Amygdala (tissue), 56 donors: ENCODE measurements around the gene ANKS1B.

ENCODE experiments used
- DNase-seq, 56 donors: peaks; one replicate each; lab custom pipeline; 2025; lab: John Stamatoyannopoulos, UW

ANKS1B gene

DNA sequence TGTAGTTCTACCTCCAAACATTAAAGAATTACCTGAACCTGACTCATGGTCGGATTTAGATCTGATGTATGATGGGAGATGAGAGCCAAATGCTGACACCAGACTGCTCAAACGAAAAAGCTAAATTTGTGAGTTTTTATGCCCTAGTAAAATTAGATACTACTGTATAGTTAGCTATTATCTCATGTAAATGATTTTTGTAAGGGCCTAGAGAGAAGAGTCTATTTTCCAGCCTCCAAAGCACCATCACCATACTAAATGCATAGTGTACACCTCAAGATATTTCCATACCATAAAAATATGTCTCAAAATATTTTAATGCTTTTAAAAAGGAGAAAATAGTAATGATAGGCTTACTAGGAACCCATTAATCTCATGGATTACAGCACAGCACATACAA, 18.3 kb downstream of the ANKS1B start:
- no peak for DNase-seq

DNA sequence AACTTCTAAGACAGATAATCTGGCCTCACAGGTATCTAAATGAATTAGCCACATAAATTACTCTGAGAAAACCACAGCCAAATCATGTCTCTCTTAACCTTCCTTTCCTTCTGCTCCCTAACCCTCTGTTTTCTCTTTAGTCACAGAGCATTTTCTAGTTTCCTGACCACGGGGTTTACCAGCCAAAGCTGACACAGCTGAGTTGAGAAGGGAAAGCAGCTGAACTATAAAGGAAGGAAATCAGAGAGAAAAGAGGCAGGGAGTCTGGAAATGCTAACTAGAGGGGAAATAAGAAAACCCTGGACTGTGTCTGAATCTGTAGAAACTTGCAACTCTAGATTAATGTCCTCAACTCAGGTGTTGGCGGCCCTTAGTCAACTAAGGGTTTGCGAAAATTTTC, 24.4 kb downstream of the ANKS1B start:
- DNase-seq, result no peak

DNA sequence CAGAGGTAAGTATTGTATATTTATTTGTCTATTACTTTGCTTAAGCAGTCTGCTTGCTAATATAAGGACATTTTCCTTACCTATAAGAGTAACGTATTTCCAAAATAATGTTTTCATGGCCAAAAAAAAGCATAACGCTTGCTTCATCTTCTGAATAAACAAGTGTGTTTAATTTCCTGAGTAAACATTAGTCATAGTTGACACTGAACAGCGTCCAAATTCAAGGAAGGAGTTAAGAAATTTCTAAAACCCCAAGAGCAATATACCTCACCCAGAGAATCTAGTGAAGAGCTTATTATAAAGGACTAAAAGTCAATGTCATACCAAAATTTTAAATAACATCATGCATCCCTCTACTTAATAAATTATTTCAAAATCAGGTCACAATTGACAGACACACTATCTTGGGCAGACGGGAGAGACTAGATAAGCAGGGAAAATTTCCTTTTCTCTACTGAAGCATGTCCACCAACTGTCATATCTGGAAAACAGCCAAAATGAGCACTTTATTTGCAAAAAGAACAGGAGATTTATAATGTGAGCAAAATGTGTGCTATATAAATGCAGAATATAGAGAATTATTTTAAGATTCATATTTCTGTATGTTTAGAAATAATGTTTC, 25.1 kb downstream of the ANKS1B start:
- DNase-seq, result no peak

GRCh38 chr12:99957866-99958466, 26.8 kb downstream of the ANKS1B start:
- no peak for DNase-seq

DNA sequence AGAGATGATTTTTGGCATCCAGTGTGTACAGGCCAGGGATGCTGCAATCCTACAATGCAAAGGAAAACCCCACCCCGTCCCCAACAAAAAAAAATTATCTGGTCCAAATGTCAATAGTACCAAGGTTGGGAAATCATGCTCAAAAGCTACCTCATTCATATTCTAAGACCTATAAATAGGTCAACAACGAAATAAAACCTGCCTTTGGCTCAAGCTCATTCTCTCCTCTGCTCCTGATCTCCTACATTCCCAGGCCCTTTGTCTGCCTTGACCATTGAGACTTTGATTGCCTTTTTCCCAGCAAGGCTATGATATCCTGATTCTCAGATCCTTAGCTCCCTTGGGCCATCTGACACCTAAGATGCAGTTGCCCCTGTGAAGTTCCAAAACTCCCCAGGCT, 30.0 kb downstream of the ANKS1B start:
- no peak for DNase-seq

- DNase-seq, result peak in 5 of 56 donors; percentile 2 to 20 (median 4)
These were observed 36.4 kb downstream of the ANKS1B start for GRCh38 chr12:99948370-99948769.

DNA sequence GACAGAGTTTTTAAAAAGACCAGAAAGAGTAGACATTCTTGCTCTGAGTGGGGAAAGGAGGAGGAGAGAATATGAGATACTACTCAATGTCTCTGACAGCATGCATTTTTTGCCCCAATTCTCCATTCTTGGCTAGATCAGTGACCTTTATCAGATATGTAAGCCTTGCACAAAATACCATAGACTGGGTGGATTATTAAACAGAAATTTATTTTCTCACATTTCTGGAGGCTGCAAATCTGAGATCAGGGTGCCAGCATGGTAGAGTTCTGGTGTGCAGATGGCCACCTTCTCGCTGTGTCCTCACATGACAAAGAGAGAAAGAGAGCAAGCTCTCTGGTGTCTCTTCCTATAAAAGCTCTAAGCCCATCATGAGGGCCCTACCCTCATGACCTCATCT, 38.6 kb downstream of the ANKS1B start:
- no peak for DNase-seq

DNA sequence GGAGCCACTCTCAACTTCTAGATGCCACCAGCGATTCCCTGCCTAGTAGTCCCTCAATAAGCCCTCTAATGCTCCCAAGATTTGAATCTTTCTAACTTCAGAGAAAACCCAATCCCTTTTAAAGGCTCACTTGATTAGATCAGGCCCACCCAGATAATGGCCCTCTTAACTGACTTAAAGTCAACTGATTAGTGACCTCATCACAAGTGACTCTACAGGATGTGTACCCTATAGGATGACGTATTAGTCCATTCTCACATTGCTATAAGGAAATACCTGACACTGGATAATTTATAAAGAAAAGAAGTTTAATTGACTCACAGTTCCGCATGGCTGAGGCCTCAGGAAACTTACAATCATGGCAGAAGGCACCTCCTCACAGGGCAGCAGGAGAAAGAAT, 49.1 kb downstream of the ANKS1B start:
- DNase-seq, result no peak

GRCh38 chr12:99926511-99927169, 58.1 kb downstream of the ANKS1B start:
- no peak for DNase-seq

- DNase-seq, result no peak
These were observed 64.3 kb downstream of the ANKS1B start for GRCh38 chr12:99920353-99920960.

- no peak for DNase-seq
These were observed 66.9 kb downstream of the ANKS1B start for GRCh38 chr12:99917711-99918402.

GRCh38 chr12:99916555-99916954, 68.2 kb downstream of the ANKS1B start:
- no peak for DNase-seq

DNA sequence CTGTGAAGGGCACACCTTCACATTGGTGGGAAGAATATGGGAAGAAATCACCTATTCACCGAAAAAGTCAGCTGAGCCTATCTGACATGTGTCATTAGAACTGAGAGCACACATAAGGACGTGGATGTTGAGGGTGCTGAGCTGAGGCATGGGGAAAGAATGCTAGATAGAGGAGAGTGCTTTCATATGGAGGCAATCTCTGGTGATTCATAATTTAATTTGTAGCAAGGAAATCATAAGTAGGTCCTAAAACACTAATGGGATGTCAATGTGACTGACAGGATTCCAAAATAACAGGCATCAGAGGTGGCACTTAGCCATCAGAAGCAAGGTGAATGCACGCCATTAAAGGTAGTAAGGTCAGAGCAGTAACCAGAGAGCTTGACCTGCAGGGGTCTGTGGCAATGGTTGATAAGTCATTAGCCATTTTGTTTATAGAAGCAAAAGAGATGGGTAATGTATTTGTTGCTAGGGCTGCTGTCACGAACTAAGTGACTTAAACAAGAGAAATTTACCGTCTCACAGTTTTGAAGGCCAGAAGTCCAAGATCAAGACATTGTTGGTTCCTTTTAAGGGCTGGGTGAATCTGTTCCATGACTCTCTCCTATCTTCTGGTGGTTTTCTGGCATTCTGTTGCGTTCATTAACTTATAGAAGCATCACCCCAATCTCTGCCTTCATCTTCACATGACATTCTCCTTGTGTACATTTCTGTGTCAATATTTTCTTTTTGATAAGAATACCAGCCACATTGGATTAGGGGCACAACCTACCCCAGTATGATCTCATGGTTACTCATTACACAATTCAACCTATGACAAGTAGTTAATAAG, 69.3 kb downstream of the ANKS1B start:
- no peak for DNase-seq

GRCh38 chr12:99914206-99914605, 70.5 kb downstream of the ANKS1B start:
- DNase-seq, result no peak

- no peak for DNase-seq
These were observed 72.8 kb downstream of the ANKS1B start for GRCh38 chr12:99911967-99912366.

- no peak for DNase-seq
These were observed 73.7 kb downstream of the ANKS1B start for GRCh38 chr12:99911081-99911480.

DNA sequence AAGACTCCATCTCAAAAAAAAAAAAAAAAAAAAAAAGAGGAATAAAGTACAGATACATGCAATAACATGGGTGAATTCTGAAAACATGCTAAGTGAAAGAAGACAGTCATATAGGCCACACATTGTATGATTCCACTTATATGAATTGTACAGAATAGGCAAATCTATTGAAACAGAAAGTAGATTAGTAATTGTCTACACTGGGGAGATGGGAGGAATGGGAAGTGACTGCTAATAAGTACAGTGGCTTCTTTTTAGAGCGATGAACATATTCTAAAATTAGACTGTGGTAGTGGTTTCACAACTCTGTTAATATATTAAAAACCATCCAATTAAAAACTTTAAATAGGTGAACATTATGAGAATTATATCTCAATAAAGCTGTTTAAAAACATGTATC, 74.4 kb downstream of the ANKS1B start:
- DNase-seq, result no peak

- no peak for DNase-seq
These were observed 77.8 kb downstream of the ANKS1B start for GRCh38 chr12:99906786-99907579.

- peak in 4 of 56 donors; percentile 1 to 14 (median 4) for DNase-seq
These were observed 83.6 kb downstream of the ANKS1B start for GRCh38 chr12:99901181-99901580.
